ENCODE data around the gene MYDGF. TPM values are rescaled to one million over a fixed set of nuclear protein-coding genes. Genes with fewer than 3 reads are reported as not detected.
"Not testable (repeated sequence)": the region's sequence is repeated elsewhere in the genome, so short reads cannot be mapped to it uniquely, and the experiment has no call there.

MYDGF gene
- total RNA-seq, 1 donor from 2014 or later = 23.4 TPM

DNA sequence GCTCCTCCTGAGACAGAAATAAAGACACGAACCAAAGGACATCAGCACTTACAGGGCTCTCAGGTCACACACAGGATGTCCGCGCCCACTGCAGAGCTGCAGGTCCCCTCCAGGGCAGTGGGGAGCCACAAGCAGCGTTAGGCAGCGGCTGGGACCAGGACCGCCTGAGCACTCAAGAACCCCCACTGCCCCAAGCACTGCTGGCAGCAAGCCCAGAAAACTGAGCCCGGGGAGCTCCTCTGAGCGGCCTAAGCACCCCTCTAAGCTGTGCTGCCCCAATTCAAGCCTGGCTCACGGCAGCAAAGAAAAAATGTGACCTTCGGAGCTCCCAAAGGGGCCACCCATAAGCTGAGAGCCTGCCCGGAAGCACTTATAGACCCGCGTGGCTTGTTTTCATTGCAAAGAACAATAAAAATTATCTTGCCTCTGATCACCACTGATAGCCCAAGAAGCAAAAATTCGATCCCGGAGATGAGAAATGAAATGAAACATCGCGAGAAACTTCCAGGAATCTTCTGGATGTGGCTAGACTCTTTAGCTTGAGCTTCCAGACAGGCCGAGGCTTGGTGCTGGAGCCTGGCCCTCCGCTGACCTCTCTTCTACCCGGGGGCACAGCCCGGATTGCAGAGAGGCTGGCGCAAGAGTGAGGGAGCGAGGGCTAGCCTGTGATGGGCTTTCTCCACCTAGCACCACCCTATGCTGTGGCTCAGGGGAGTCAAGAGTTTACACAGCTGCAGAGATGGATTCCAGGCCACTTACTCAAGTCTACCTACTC, 47.2 kb upstream of the MYDGF start:
- Histone ChIP-seq H3K9ac (no peak overlapping the region), H3F3A (ENCODE audit: low read depth) (no peaks in the 10 kb centered on the region), H3K36me3 (no peaks in the 10 kb centered on the region), H3K27me3 (no peaks in the 10 kb centered on the region), H3K27ac (no peak overlapping the region), H4K20me1 (ENCODE audit: low read depth) (peaks cover 3% of the 10 kb centered on the region), H3K4me3 (no peak overlapping the region), H3K4me2 (no peak overlapping the region), H3K79me2 (ENCODE audit: low read depth) (peaks cover 15% of the 10 kb centered on the region), H3K4me1 (peaks cover 2% of the 10 kb centered on the region), H3K9me3 (ENCODE audit: low read depth) (no peaks in the 10 kb centered on the region), H2AFZ (replicated peaks) (no peak overlapping the region)
- TF ChIP-seq EZH2phosphoT487 (IDR thresholded peaks at IDR 0.05) (no peak), EZH2 (IDR thresholded peaks at IDR 0.05) (no peak)
- TF ChIP-seq, protein P1, sequence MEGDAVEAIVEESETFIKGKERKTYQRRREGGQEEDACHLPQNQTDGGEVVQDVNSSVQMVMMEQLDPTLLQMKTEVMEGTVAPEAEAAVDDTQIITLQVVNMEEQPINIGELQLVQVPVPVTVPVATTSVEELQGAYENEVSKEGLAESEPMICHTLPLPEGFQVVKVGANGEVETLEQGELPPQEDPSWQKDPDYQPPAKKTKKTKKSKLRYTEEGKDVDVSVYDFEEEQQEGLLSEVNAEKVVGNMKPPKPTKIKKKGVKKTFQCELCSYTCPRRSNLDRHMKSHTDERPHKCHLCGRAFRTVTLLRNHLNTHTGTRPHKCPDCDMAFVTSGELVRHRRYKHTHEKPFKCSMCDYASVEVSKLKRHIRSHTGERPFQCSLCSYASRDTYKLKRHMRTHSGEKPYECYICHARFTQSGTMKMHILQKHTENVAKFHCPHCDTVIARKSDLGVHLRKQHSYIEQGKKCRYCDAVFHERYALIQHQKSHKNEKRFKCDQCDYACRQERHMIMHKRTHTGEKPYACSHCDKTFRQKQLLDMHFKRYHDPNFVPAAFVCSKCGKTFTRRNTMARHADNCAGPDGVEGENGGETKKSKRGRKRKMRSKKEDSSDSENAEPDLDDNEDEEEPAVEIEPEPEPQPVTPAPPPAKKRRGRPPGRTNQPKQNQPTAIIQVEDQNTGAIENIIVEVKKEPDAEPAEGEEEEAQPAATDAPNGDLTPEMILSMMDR (IDR thresholded peaks at IDR 0.05) = no peak
- Mint-ChIP-seq H3K4me1 (peaks cover 8% of the 10 kb centered on the region), H3K9me3 (no peaks in the 10 kb centered on the region), H3K27ac (no peak overlapping the region), H3K4me3 (no peak overlapping the region), H3K27me3 (ENCODE audit: insufficient read depth, low read depth) (peaks cover 6% of the 10 kb centered on the region), H3K36me3 (peaks cover 12% of the 10 kb centered on the region)
- DNase-seq (ENCODE audit: low spot score) = no peak

DNA sequence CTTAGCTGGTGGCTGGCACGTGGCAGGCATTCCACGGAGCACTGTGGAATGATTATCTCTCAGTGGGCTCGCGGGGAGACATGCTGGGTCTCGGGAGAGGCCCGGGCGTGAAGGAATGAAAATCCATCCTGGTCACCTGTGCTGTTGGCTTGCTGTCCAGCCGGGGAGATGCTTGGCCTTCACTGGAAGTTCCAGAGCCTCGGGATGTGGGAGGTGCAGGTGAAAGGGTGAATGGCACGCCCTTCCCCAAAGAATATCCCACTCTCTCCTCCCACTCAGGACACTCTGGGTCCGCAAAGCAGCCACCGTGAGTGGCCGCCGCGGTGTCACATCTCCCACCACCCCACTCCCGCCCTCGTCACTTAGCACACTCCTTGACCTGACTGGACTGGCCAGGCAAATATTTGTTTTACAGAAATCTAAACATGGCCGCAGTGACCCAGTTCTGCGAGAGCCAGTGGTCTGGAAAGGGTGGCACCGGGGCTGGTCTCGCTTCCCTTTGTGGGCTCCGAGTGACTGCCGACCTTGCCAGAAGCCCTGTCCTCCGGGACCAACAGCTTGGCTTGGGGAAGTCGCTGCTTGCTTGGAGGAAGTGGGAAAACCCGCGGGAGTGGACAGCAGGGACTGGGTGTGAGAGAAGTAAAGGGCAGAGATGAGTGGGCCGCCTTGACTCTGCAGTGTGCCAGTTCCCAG, 45.5 kb upstream of the MYDGF start:
- H3F3A ChIP-seq (ENCODE audit: low read depth) = no peaks in the 10 kb centered on the region
- H3K27me3 ChIP-seq = no peaks in the 10 kb centered on the region
- H3K4me2 ChIP-seq = no peak overlapping the region
- no peaks in the 10 kb centered on the region for H3K36me3 ChIP-seq
- TF ChIP-seq, protein P1 (IDR thresholded peaks at IDR 0.05) = no peak
- no peak for TF ChIP-seq EZH2phosphoT487 (IDR thresholded peaks at IDR 0.05)
- TF ChIP-seq EZH2 (IDR thresholded peaks at IDR 0.05) = no peak
- H3K27ac ChIP-seq = no peak overlapping the region
- no peak overlapping the region for H3K9ac ChIP-seq
- H3K27ac Mint-ChIP-seq = peak overlapping the region; percentile 27
- no peaks in the 10 kb centered on the region for H3K4me1 ChIP-seq
- no peaks in the 10 kb centered on the region for H3K9me3 Mint-ChIP-seq
- H3K4me1 Mint-ChIP-seq = peaks cover 3% of the 10 kb centered on the region
- no peak overlapping the region for H2AFZ ChIP-seq (replicated peaks)
- no peaks in the 10 kb centered on the region for H4K20me1 ChIP-seq (ENCODE audit: low read depth)
- H3K36me3 Mint-ChIP-seq = peaks cover 13% of the 10 kb centered on the region
- H3K79me2 ChIP-seq (ENCODE audit: low read depth) = no peaks in the 10 kb centered on the region
- H3K27me3 Mint-ChIP-seq (ENCODE audit: insufficient read depth, low read depth) = peaks cover 4% of the 10 kb centered on the region
- no peak overlapping the region for H3K4me3 Mint-ChIP-seq
- no peak overlapping the region for H3K4me3 ChIP-seq
- H3K9me3 ChIP-seq (ENCODE audit: low read depth) = no peaks in the 10 kb centered on the region
- DNase-seq (ENCODE audit: low spot score) = no peak

DNA sequence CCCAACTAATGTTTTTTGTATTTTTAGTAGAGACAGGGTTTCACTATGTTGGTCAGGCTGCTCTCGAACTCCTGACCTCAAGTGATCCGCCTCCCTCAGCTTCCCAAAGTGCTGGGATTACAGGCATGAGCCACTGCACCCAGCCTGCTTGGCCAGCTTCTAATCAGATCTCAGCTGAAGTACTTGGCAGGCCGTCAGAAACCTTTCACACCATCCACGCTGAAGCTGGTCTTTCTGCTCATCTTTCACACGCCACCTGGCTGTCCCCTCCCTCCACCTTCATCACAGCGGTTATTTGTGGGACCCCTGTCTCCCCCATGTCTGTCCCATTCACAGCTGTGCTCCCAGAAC, 45.0 kb upstream of the MYDGF start:
- not testable (repeated sequence) for H3K27ac ChIP-seq; H3K9me3 ChIP-seq (ENCODE audit: low read depth); H3K27me3 ChIP-seq; H3K4me1 ChIP-seq; H3K79me2 ChIP-seq (ENCODE audit: low read depth); H3K36me3 ChIP-seq; H3K27me3 Mint-ChIP-seq (ENCODE audit: insufficient read depth, low read depth); H4K20me1 ChIP-seq (ENCODE audit: low read depth); H3K9ac ChIP-seq; H2AFZ ChIP-seq (replicated peaks); H3K4me3 Mint-ChIP-seq; H3K9me3 Mint-ChIP-seq; H3K4me1 Mint-ChIP-seq; H3K4me2 ChIP-seq; H3K4me3 ChIP-seq; H3F3A ChIP-seq (ENCODE audit: low read depth); DNase-seq (ENCODE audit: low spot score)
- H3K36me3 Mint-ChIP-seq = peaks cover 11% of the 10 kb centered on the region
- H3K27ac Mint-ChIP-seq = peak overlapping the region; percentile 27

DNA sequence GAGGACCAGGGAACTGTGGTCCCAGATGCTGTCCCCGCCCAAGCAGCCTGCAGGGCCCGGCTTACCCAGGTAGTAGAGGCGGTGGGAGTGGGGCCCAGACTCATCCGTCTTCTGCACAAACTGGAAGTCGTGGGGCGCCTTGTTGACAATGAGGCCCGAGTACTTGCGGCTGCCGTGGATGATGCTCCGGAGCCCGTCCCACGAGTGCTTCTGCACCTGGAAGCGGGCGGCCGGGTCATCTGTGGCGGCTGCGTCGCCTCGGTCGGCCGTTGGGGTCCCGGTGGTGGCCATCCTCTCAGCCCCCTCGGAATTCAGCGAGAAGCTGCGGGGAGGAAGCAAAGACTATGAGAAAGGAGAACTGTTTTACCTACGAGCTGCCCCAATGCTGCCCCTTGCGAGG, 43.9 kb upstream of the MYDGF start:
- peaks cover 6% of the 10 kb centered on the region for H3K27me3 Mint-ChIP-seq (ENCODE audit: insufficient read depth, low read depth)
- Histone ChIP-seq H3K9ac (no peak overlapping the region), H3K36me3 (no peaks in the 10 kb centered on the region), H2AFZ (replicated peaks) (no peak overlapping the region), H3K4me2 (no peak overlapping the region), H3K9me3 (ENCODE audit: low read depth) (no peaks in the 10 kb centered on the region), H4K20me1 (ENCODE audit: low read depth) (no peaks in the 10 kb centered on the region), H3F3A (ENCODE audit: low read depth) (no peaks in the 10 kb centered on the region), H3K4me3 (no peak overlapping the region), H3K79me2 (ENCODE audit: low read depth) (no peaks in the 10 kb centered on the region), H3K4me1 (no peaks in the 10 kb centered on the region), H3K27me3 (no peaks in the 10 kb centered on the region), H3K27ac (no peak overlapping the region)
- H3K4me3 Mint-ChIP-seq = no peak overlapping the region
- H3K36me3 Mint-ChIP-seq = peaks cover 15% of the 10 kb centered on the region
- no peak overlapping the region for H3K27ac Mint-ChIP-seq
- H3K4me1 Mint-ChIP-seq = no peaks in the 10 kb centered on the region
- TF ChIP-seq, protein P1 (IDR thresholded peaks at IDR 0.05) = no peak
- TF ChIP-seq EZH2 (IDR thresholded peaks at IDR 0.05) (no peak), EZH2phosphoT487 (IDR thresholded peaks at IDR 0.05) (no peak)
- DNase-seq (ENCODE audit: low spot score) = no peak
- no peaks in the 10 kb centered on the region for H3K9me3 Mint-ChIP-seq
